ENCODE data around the gene JPH2.

JPH2 gene

DNA sequence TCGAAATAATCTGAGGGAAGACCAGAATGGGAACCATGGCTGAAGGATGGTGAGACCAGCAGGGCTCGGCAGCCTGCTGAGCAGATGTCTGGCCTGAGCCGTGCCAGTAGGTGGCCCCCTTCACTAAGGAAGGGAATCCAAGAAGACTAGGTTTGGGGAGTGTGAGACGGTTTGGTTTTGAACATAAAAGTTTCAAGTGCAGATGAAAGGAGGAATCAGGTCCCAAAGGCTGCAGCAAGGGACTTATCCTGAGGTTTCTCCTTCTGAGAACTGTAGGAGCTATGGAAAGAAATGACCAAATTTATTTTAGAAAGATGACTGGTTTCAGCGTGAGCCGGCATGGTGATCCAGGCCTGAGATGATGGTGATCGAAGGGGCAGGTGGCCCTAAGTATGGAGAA lies 28.1 kb upstream of the JPH2 start:
- TF ChIP-seq CTCF (conservative IDR thresholded peaks at IDR 0.05; ENCODE audit: low read depth, low read length) = peak; percentile 92
- Histone ChIP-seq H3K4me2 (no peak overlapping the region), H3K4me1 (ENCODE audit: low read depth, poor library complexity, severe bottlenecking) (peaks cover 20% of the 10 kb centered on the region), H3K9ac (no peak overlapping the region), H4K20me1 (ENCODE audit: insufficient read depth) (no peaks in the 10 kb centered on the region), H3K4me3 (IDR thresholded peaks at IDR 0.05; ENCODE audit: insufficient read depth, low read depth, low read length) (no peak overlapping the region), H3K36me3 (ENCODE audit: insufficient read depth) (no peaks in the 10 kb centered on the region), H3K27ac (no peak overlapping the region), H2AFZ (ENCODE audit: low read depth) (0 out of 2 replicates have a peak overlapping the region, but pooled peaks have one; percentile 5), H3K27me3 (ENCODE audit: insufficient read depth, low read depth) (no peaks in the 10 kb centered on the region), H3K79me2 (ENCODE audit: insufficient read depth, low read depth) (peaks cover 2% of the 10 kb centered on the region; the same call in 1 of the 2 replicates)

DNA sequence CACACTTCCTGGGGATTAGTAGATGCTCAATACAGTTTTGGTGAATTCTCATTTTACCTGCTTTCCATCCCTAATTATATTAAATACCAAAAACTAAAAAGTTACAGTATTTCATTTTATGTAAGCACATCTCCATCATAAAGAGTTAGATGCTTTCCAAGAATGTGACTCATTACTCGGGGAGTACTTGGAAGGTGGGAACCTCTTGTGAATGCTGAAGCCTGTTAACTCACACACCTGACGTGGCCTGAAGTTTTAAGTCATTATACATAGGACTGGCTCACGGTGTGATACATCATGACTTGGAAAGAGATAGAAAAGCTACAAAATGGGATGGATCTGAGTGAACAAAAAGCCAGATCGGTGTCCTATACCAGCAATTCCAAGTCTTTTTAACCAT lies 25.8 kb upstream of the JPH2 start:
- Histone ChIP-seq H3K4me2 (no peak overlapping the region; the same call in 1 of the 2 replicates), H2AFZ (ENCODE audit: low read depth) (no peak overlapping the region), H3K27me3 (ENCODE audit: insufficient read depth, low read depth) (no peaks in the 10 kb centered on the region), H4K20me1 (ENCODE audit: insufficient read depth) (no peaks in the 10 kb centered on the region), H3K27ac (no peak overlapping the region), H3K79me2 (ENCODE audit: insufficient read depth, low read depth) (peaks cover 25% of the 10 kb centered on the region), H3K36me3 (ENCODE audit: insufficient read depth) (no peaks in the 10 kb centered on the region), H3K4me1 (ENCODE audit: low read depth, poor library complexity, severe bottlenecking) (peaks cover 36% of the 10 kb centered on the region), H3K9ac (no peak overlapping the region), H3K4me3 (IDR thresholded peaks at IDR 0.05; ENCODE audit: insufficient read depth, low read depth, low read length) (no peak overlapping the region)
- no peak for TF ChIP-seq CTCF (conservative IDR thresholded peaks at IDR 0.05; ENCODE audit: low read depth, low read length)

- peaks cover 46% of the 10 kb centered on the region for H3K4me1 ChIP-seq (ENCODE audit: low read depth, poor library complexity, severe bottlenecking)
- peak overlapping the region; percentile 90 for H3K27ac ChIP-seq
- no peaks in the 10 kb centered on the region for H3K27me3 ChIP-seq (ENCODE audit: insufficient read depth, low read depth)
- peaks cover 37% of the 10 kb centered on the region for H3K79me2 ChIP-seq (ENCODE audit: insufficient read depth, low read depth)
- TF ChIP-seq CTCF (conservative IDR thresholded peaks at IDR 0.05; ENCODE audit: low read depth, low read length) = no peak
- H4K20me1 ChIP-seq (ENCODE audit: insufficient read depth) = 0 out of 2 replicates have a peak, but pooled peaks cover 4% of the 10 kb centered on the region
- H3K4me2 ChIP-seq = peak overlapping the region; percentile 83
- H2AFZ ChIP-seq (ENCODE audit: low read depth) = peak overlapping the region; percentile 71
- H3K4me3 ChIP-seq (IDR thresholded peaks at IDR 0.05; ENCODE audit: insufficient read depth, low read depth, low read length) = peak overlapping the region; percentile 37
- H3K36me3 ChIP-seq (ENCODE audit: insufficient read depth) = no peaks in the 10 kb centered on the region
- peak overlapping the region; percentile 59 for H3K9ac ChIP-seq
Measured at GRCh38 chr20:44211177-44212039, 24.4 kb upstream of the JPH2 start.

DNA sequence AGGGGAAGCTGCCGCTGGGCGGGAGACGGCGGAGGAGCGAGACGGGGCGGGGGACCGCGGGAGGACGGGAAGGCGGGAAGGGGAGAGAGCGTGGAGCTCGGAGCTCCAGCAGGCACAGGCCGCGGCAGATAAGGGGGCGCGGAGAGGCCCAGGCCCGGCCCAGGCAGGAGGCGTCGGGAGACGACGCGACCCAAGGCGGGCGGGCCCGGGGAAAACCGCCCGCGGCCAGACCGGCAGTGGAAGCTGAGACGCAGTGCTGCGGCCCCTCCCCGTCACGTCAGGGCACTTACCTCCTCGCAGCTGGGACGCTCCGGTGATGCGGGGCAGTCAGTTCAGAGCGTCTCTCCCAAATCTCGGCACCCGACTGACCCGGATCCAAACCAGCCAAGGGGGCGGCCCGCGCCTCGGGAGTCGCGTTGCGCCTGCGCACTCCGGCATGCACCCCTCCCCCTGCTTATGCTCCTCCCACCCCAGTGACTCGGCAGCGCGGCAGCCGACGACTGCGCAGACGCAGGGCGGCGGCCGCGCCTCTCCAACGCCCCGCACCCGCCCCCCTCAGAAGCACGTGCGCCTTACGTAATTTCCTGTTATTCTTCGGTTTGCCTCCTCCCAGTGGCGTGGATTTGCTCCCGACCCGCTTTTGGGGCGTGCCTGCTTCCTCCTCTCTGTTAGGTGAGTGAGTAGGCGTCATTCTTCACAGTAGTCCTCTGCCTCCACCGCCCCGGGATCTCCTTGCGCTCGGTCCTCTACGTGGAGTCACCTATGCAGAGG lies 23.6 kb upstream of the JPH2 start, which contains the start of gene OSER1:
Gene OSER1 (minus strand): TSS at position 366 of the 771 bp plus-strand sequence. CDS start 3,814 bp downstream, outside the sequence.
- no peaks in the 10 kb centered on the region for H3K36me3 ChIP-seq (ENCODE audit: insufficient read depth)
- peaks cover 44% of the 10 kb centered on the region for H3K79me2 ChIP-seq (ENCODE audit: insufficient read depth, low read depth)
- no peaks in the 10 kb centered on the region for H3K27me3 ChIP-seq (ENCODE audit: insufficient read depth, low read depth)
- peak within 1 kb of the TSS; percentile 71 for H2AFZ ChIP-seq (ENCODE audit: low read depth)
- H4K20me1 ChIP-seq (ENCODE audit: insufficient read depth) = 0 out of 2 replicates have a peak, but pooled peaks cover 4% of the 10 kb centered on the region
- peak within 1 kb of the TSS; percentile 37 for H3K4me3 ChIP-seq (IDR thresholded peaks at IDR 0.05; ENCODE audit: insufficient read depth, low read depth, low read length)
- peak within 1 kb of the TSS; percentile 92 for H3K9ac ChIP-seq
- H3K4me1 ChIP-seq (ENCODE audit: low read depth, poor library complexity, severe bottlenecking) = peaks cover 46% of the 10 kb centered on the region
- no peak for TF ChIP-seq CTCF (conservative IDR thresholded peaks at IDR 0.05; ENCODE audit: low read depth, low read length)
- peak within 1 kb of the TSS; percentile 90 for H3K27ac ChIP-seq
- H3K4me2 ChIP-seq = peak within 1 kb of the TSS; percentile 91
